Ascending aorta (tissue), 2 donors: ENCODE results near the gene DUOX1. TPM values are rescaled to one million over a fixed set of nuclear protein-coding genes. Genes with fewer than 3 reads are reported as not detected.
A peak's percentile ranks its signal among the peaks of the same experiment; 100 is the strongest.

Source experiments
- DNase-seq, 2 donors: peaks; one replicate each; pipeline ENCODE4 v3.0.0-alpha.2; 2019; ENCODE audit warnings: low spot score in 2 of 2
- H3K27ac ChIP-seq, 2 donors: fragments of 200-600 bp; sonication (generic); one replicate each; pipeline ENCODE4 v1.5.1; 2016 to 2017; ENCODE audit warnings: mild to moderate bottlenecking in 1 of 2
- H3K27me3 ChIP-seq: fragments of 200-600 bp; sonication (generic); one replicate; pipeline ENCODE4 v1.5.1; 2017
- H3K36me3 ChIP-seq, 2 donors: fragments of 200-600 bp; sonication (generic); one replicate each; pipeline ENCODE4 v1.5.1; 2016
- H3K4me1 ChIP-seq, 2 donors: fragments of 200-600 bp; sonication (generic); one replicate each; pipeline ENCODE4 v1.5.1; 2016 to 2017; ENCODE audit warnings: mild to moderate bottlenecking in 1 of 2
- H3K4me3 ChIP-seq, 2 donors: fragments of 200-600 bp; sonication (generic); one replicate each; pipeline ENCODE4 v1.5.1; 2016 to 2017; ENCODE audit warnings: mild to moderate bottlenecking in 1 of 2
- H3K9me3 ChIP-seq, 2 donors: fragments of 200-600 bp; sonication (generic); one replicate each; pipeline ENCODE4 v1.5.1; 2016
- intact Hi-C: fragments of 100-400 bp; cut with DNase I; formaldehyde crosslinking; loops from one replicate; pipeline ENCODE4 v1.15.1; 2023
- total RNA-seq: library from RNA; depleted of rRNA; stranded (reverse); fragments of >200 nt; gene quantifications from one replicate; pipeline ENCODE4 v1.1.0, GENCODE V29; 2016
- TF ChIP-seq, protein P1 (sequence below), 3 experiments: fragments of 200-600 bp in 2 of 3; fragments of 450-650 bp in 1 of 3; sonication (generic) in 2 of 3; IDR thresholded peaks; one replicate each; pipeline ENCODE4 v1.5.1; 2016 to 2019; ENCODE audit warnings: antibody characterized with exemption in 3 of 3, mild to moderate bottlenecking in 1 of 3, moderate library complexity in 1 of 3

The DUOX1 gene
- total RNA-seq, 1 donor from 2014 or later, result 2.7 TPM

DNA sequence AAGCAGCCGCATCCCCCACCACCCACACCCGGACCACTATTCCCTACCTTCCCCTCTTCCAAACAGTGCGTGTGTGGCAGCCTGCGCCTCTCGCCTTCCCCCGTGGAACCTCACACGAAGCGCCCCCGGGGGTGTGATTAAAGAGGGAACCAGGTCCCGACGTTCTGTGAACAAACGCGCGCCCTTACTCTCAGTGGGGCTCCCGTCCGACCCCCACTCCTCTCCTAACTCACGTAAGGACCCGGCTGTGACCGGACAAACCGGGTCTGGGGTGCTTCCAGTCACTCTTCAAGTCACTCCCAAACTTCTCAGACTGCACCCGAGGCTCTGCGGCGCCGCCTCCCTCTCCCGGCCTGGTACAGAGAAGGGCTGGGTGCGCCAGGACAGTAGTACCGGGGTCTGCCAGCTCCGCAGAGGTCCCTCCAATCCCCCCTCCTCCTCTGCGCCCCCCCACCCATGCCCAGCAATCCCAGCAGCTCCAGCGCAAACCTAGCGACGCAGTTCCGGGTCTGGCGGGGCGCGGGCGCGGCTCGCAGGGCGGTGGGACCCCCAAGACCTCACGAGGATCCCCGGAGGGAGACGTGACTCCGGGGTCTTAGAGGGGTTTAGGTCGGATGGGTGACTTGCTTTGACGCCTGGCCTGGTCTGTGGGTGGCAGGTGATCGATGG, 689 bp upstream of the DUOX1 start:
- H3K4me1 ChIP-seq, result no peaks in the 10 kb centered on the region
- peak overlapping the region; percentile 24 to 34 for H3K4me3 ChIP-seq
- no peak for DNase-seq
- TF ChIP-seq, protein P1, sequence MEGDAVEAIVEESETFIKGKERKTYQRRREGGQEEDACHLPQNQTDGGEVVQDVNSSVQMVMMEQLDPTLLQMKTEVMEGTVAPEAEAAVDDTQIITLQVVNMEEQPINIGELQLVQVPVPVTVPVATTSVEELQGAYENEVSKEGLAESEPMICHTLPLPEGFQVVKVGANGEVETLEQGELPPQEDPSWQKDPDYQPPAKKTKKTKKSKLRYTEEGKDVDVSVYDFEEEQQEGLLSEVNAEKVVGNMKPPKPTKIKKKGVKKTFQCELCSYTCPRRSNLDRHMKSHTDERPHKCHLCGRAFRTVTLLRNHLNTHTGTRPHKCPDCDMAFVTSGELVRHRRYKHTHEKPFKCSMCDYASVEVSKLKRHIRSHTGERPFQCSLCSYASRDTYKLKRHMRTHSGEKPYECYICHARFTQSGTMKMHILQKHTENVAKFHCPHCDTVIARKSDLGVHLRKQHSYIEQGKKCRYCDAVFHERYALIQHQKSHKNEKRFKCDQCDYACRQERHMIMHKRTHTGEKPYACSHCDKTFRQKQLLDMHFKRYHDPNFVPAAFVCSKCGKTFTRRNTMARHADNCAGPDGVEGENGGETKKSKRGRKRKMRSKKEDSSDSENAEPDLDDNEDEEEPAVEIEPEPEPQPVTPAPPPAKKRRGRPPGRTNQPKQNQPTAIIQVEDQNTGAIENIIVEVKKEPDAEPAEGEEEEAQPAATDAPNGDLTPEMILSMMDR (IDR thresholded peaks at IDR 0.05), result no peak
- no peaks in the 10 kb centered on the region for H3K36me3 ChIP-seq
- no peak overlapping the region for H3K27ac ChIP-seq
- intact Hi-C loops, result no loop called here
- peaks cover 6% of the 10 kb centered on the region for H3K27me3 ChIP-seq
- H3K9me3 ChIP-seq, result no peaks in the 10 kb centered on the region

DNA sequence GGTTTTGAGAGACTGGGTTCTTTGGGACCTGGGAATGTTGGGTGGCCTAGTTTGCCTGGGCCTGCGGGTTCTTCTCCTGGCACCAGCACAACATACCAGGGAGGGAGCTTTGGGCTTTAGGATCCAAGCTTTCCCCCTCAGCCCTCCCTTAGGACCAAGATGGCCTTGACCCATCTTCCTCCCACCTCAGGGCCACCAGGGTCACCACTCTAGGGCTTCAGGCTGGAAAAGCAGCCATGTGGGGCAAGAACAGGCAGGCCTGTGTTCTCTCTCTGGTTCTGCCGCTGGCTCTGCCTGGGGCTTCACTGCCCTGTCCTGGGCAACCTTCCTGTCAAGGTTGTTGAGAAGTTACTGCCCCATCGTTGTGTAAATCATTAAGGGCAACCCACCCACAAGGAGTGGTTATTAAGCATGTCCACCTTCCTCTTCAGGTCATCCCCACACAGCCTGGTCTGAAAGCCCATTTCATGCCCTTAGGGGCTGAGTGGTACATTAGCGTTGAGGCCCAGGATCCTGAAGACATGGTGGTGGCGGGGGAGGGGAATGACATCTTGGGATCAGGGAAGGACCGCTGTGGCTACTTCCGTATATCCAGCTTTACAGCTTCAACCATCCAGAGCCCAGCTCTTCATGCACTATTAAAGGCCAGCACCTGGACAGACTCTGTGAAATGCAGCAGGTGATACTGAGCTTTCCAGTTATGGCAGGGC, 652 bp downstream of the DUOX1 start:
- Histone ChIP-seq H3K27ac (no peak overlapping the region), H3K4me3 (peak overlapping the region in 1 of 2 donors; percentile 24)
- DNase-seq, result no peak

DNA sequence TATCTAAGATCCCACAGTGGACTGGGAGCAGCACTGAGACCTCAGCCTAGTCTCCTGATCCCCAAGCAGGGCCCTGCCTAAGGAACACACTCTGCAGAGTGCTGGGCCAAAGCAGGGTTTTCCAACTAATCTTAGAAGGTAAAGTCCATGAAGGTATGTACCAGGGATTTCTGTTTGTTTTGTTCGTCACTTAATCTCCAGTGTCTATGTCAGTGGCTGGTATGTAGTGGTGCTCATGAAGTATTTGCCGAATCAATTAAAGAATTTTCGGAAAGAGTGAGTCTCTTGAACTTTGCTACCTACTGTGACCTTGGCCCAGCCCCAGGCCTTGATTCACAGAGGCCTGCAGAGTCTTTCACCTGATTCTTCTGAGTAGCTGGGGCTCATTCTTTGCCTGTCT, 1.7 kb downstream of the DUOX1 start:
- TF ChIP-seq, protein P1 (IDR thresholded peaks at IDR 0.05), result no peak
- H3K9me3 ChIP-seq, result no peaks in the 10 kb centered on the region
- H3K4me3 ChIP-seq, result no peak overlapping the region
- H3K36me3 ChIP-seq, result no peaks in the 10 kb centered on the region
- H3K27ac ChIP-seq, result no peak overlapping the region
- peaks cover 0 to 4% of the 10 kb centered on the region in 2 donors for H3K4me1 ChIP-seq
- intact Hi-C loops, result no loop called here
- H3K27me3 ChIP-seq, result peaks cover 14% of the 10 kb centered on the region
- DNase-seq, result no peak

More for the DNA sequence above, 652 bp downstream of the DUOX1 start:
- Histone ChIP-seq H3K27me3 (peaks cover 14% of the 10 kb centered on the region), H3K4me1 (peaks cover 0 to 4% of the 10 kb centered on the region in 2 donors), H3K9me3 (no peaks in the 10 kb centered on the region), H3K36me3 (no peaks in the 10 kb centered on the region)
- intact Hi-C loops, result no loop called here
- TF ChIP-seq, protein P1 (IDR thresholded peaks at IDR 0.05), result no peak

- no peaks in the 10 kb centered on the region for H3K9me3 ChIP-seq
- no peaks in the 10 kb centered on the region for H3K36me3 ChIP-seq
- no peak overlapping the region for H3K4me3 ChIP-seq
- H3K4me1 ChIP-seq, result peaks cover 0 to 4% of the 10 kb centered on the region in 2 donors
- no peak overlapping the region for H3K27ac ChIP-seq
- no peak for DNase-seq
- TF ChIP-seq, protein P1 (IDR thresholded peaks at IDR 0.05), result no peak
- H3K27me3 ChIP-seq, result peaks cover 14% of the 10 kb centered on the region
- intact Hi-C loops, result no loop called here
Measured at GRCh38 chr15:45132844-45133560, 3.2 kb downstream of the DUOX1 start.

DNA sequence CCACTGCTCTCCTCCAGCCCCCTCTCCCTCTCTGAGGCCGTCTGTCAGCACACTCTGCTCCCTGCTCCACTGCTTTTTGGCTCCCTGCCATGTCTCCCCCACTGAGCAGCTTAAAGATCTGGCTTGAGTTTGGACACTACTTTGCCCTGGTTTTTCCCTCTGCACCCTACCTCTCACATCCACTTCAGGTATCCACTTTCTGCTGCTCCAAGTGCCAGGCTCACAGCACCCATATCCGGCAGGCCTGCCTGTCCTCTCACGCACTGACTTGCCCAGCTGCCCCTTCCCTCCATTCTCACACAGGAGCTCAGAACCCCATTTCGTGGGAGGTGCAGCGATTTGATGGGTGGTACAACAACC, 3.7 kb downstream of the DUOX1 start:
- intact Hi-C loops, result no loop called here
- peaks cover 0 to 4% of the 10 kb centered on the region in 2 donors for H3K4me1 ChIP-seq
- DNase-seq, result no peak
- H3K36me3 ChIP-seq, result no peaks in the 10 kb centered on the region
- peaks cover 14% of the 10 kb centered on the region for H3K27me3 ChIP-seq
- no peak overlapping the region for H3K4me3 ChIP-seq
- TF ChIP-seq, protein P1 (IDR thresholded peaks at IDR 0.05), result no peak
- no peaks in the 10 kb centered on the region for H3K9me3 ChIP-seq
- no peak overlapping the region for H3K27ac ChIP-seq
